ENCODE data around the gene DHRS7B.

The DHRS7B gene

DNA sequence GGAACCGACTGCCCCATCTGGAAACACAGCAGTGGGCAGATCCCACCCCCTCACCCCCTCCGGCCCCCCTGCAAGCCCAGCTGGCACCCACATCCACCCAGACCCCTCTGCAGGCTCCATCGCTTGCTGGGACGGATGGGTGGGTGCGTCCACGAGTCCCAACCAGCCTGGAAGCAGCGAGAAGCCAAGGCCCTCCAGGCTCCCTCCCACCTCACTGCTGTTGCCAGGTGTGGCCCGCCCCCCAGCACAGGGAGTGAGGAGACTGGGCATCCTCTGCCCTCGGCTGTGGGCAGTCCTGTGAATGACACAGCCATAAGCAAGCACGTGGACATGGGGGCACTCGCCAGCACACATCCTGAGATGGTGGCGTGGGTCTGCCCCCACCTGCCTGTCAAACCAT lies 75.7 kb downstream of the DHRS7B start:
- Histone ChIP-seq H3K9me3 (ENCODE audit: control insufficient read depth, low read length) (no peaks in the 10 kb centered on the region), H2AFZ (no peak overlapping the region), H3K4me3 (ENCODE audit: low read depth, low read length) (no peak overlapping the region), H3K4me2 (ENCODE audit: low read length) (no peak overlapping the region), H3K27ac (no peak overlapping the region), H3K4me1 (peaks cover 9% of the 10 kb centered on the region), H3K36me3 (ENCODE audit: control insufficient read depth, insufficient read depth, low read length) (no peaks in the 10 kb centered on the region), H3K9ac (no peak overlapping the region), H3K79me2 (peaks cover 75% of the 10 kb centered on the region), H3K27me3 (ENCODE audit: control insufficient read depth, insufficient read depth, low read length) (no peaks in the 10 kb centered on the region)
- TF ChIP-seq, protein P1, sequence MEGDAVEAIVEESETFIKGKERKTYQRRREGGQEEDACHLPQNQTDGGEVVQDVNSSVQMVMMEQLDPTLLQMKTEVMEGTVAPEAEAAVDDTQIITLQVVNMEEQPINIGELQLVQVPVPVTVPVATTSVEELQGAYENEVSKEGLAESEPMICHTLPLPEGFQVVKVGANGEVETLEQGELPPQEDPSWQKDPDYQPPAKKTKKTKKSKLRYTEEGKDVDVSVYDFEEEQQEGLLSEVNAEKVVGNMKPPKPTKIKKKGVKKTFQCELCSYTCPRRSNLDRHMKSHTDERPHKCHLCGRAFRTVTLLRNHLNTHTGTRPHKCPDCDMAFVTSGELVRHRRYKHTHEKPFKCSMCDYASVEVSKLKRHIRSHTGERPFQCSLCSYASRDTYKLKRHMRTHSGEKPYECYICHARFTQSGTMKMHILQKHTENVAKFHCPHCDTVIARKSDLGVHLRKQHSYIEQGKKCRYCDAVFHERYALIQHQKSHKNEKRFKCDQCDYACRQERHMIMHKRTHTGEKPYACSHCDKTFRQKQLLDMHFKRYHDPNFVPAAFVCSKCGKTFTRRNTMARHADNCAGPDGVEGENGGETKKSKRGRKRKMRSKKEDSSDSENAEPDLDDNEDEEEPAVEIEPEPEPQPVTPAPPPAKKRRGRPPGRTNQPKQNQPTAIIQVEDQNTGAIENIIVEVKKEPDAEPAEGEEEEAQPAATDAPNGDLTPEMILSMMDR (IDR thresholded peaks at IDR 0.05) = no peak

DNA sequence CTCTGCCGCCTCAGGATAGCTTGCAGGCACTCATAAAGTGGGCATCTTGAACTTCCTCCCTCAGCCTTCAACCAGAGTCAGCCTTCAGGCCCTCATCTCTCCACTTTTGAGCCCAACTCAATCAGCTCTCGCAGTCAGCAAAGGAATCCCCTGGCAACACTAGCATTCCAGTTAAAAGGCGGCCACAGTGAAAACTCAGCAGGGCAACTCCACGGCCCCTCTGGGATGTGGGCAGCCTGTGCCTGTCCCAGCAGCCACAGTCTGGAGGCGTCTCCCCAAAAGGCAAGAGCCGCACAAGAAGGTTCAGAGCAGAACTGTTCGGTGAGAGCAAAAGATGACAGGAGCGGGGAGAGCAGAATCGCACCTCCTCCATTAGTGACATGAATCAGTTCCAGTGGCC lies 78.2 kb downstream of the DHRS7B start:
- no peak overlapping the region for H3K27ac ChIP-seq
- H2AFZ ChIP-seq = no peak overlapping the region
- peaks cover 12% of the 10 kb centered on the region for H3K4me1 ChIP-seq
- no peaks in the 10 kb centered on the region for H3K27me3 ChIP-seq (ENCODE audit: control insufficient read depth, insufficient read depth, low read length)
- H3K36me3 ChIP-seq (ENCODE audit: control insufficient read depth, insufficient read depth, low read length) = no peaks in the 10 kb centered on the region
- H3K9me3 ChIP-seq (ENCODE audit: control insufficient read depth, low read length) = no peaks in the 10 kb centered on the region
- H3K4me3 ChIP-seq (ENCODE audit: low read depth, low read length) = no peak overlapping the region
- peaks cover 88% of the 10 kb centered on the region for H3K79me2 ChIP-seq
- H3K4me2 ChIP-seq (ENCODE audit: low read length) = no peak overlapping the region
- TF ChIP-seq, protein P1 (IDR thresholded peaks at IDR 0.05) = no peak
- H3K9ac ChIP-seq = no peak overlapping the region

DNA sequence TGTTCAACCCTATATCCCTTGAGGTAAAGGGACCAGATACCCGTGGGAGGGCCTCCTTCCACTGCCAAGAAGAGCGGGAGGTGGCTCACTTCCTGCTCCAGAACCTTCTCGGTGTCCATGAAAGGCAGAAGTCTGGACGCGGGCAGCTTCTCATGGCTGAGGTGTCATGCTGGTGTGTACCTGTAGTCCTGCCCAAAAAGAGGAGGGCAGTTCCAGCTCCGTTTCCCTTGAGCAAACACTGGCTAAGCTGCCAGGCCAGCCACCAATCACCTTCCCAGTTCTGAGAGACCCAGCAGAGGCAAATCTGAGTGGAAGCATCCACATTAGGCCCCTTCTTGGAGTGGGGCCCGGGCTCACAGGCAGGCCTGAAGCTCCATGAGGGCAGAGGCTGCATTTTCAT lies 81.6 kb downstream of the DHRS7B start:
- Histone ChIP-seq H3K27ac (no peak overlapping the region), H3K36me3 (ENCODE audit: control insufficient read depth, insufficient read depth, low read length) (no peaks in the 10 kb centered on the region), H3K9ac (no peak overlapping the region), H3K4me2 (ENCODE audit: low read length) (no peak overlapping the region), H3K4me3 (ENCODE audit: low read depth, low read length) (no peak overlapping the region), H3K79me2 (peaks cover 92% of the 10 kb centered on the region), H3K27me3 (ENCODE audit: control insufficient read depth, insufficient read depth, low read length) (no peaks in the 10 kb centered on the region), H3K9me3 (ENCODE audit: control insufficient read depth, low read length) (no peaks in the 10 kb centered on the region), H3K4me1 (peaks cover 25% of the 10 kb centered on the region), H2AFZ (no peak overlapping the region)
- TF ChIP-seq, protein P1 (IDR thresholded peaks at IDR 0.05) = no peak

DNA sequence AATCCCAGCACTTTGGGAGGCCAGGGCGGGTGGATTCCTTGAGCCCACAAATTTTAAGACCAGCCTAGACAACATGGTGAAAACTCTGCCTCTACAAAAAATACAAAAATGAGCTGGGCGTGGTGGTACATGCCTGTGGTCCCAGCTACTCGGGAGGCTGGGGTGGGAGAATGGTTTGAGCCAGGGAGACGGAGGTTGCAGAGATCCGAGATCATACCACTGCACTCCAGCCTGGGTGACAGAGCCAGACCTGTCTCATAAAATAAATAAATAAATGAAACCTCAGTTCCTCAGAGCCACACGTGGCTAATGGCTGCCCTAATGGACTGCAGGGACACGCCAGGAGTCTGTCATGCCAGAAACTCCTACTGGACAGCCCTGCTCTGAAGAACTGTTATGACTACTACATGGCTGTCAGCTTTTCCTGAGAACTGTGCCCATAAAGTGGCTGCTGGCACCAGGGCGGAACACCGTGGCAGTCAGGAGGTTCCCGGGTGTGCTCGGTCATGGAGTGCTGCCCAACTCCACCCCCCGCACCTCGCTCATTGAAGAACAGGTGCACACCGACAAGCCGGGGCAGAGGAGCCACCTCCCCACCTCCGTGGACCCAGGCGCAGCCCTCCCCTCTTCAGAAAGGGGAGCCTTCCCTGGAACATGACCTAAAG lies 82.9 kb downstream of the DHRS7B start:
- peaks cover 25% of the 10 kb centered on the region for H3K4me1 ChIP-seq
- no peak overlapping the region for H3K27ac ChIP-seq
- no peak overlapping the region for H3K9ac ChIP-seq
- H3K27me3 ChIP-seq (ENCODE audit: control insufficient read depth, insufficient read depth, low read length) = no peaks in the 10 kb centered on the region
- H3K79me2 ChIP-seq = peaks cover 87% of the 10 kb centered on the region
- TF ChIP-seq, protein P1 (IDR thresholded peaks at IDR 0.05) = no peak
- H3K4me3 ChIP-seq (ENCODE audit: low read depth, low read length) = no peak overlapping the region
- H3K36me3 ChIP-seq (ENCODE audit: control insufficient read depth, insufficient read depth, low read length) = no peaks in the 10 kb centered on the region
- H3K4me2 ChIP-seq (ENCODE audit: low read length) = no peak overlapping the region
- H3K9me3 ChIP-seq (ENCODE audit: control insufficient read depth, low read length) = no peaks in the 10 kb centered on the region
- H2AFZ ChIP-seq = no peak overlapping the region

All from parathyroid adenoma (tissue), 2 donors.